Measurements from ENCODE around the gene LY6G5B.

The LY6G5B gene

GRCh38 chr6:31692886-31693285 is 23.1 kb downstream of the LY6G5B start:
- H2BK120ac ChIP-seq (ENCODE audit: low read depth, low read length) = no peak overlapping the region
- H3K14ac ChIP-seq (ENCODE audit: low read length) = no peak overlapping the region
- H3K18ac ChIP-seq (ENCODE audit: low read length) = no peak overlapping the region
- no peak overlapping the region for H2BK5ac ChIP-seq (ENCODE audit: low read length)
- no peaks in the 10 kb centered on the region for H3K9me3 ChIP-seq (replicated peaks in 1 of 2; ENCODE audit: control insufficient read depth in 2 of 2, insufficient read depth in 1 of 2, low read depth in 1 of 2, low read length in 2 of 2)
- no peak overlapping the region for H2AK5ac ChIP-seq (ENCODE audit: low read depth, low read length)
- peaks cover 0 to 2% of the 10 kb centered on the region in 2 donors for H3K4me1 ChIP-seq (ENCODE audit: control insufficient read depth in 2 of 2, insufficient read depth in 1 of 2, low read depth in 1 of 2, low read length in 2 of 2)
- H3K27me3 ChIP-seq (ENCODE audit: control insufficient read depth in 3 of 3, insufficient read depth in 3 of 3, low read depth in 1 of 3, low read length in 3 of 3) = no peaks in the 10 kb centered on the region
- H4K91ac ChIP-seq (ENCODE audit: low read depth, low read length, poor library complexity) = no peak overlapping the region
- H3K79me1 ChIP-seq (ENCODE audit: low read depth, low read length) = no peaks in the 10 kb centered on the region
- no peak overlapping the region for H3K27ac ChIP-seq (replicated peaks; ENCODE audit: low read length)
- no peak overlapping the region for H3K4ac ChIP-seq (ENCODE audit: low read length)
- H3K4me2 ChIP-seq (ENCODE audit: insufficient read depth, low read length, poor library complexity, severe bottlenecking) = no peak overlapping the region
- H3K9ac ChIP-seq (ENCODE audit: low read depth, low read length, poor library complexity) = no peak overlapping the region
- no peak overlapping the region for H3K23ac ChIP-seq (ENCODE audit: low read depth, low read length, poor library complexity)
- no peak overlapping the region for H2BK15ac ChIP-seq (ENCODE audit: low read length)
- WGBS, 2 donors (ENCODE audit: extremely low coverage in 2 of 2, insufficient read length in 2 of 2, insufficient replicate concordance in 1 of 2) = no CpG with 5 or more reads among the region's 9 CpGs
- DNase-seq (ENCODE audit: low spot score) = no peak
- no peak overlapping the region for H4K8ac ChIP-seq (ENCODE audit: low read depth, low read length)
- no peak overlapping the region for H3K4me3 ChIP-seq (ENCODE audit: low read length in 2 of 2)
- H2BK12ac ChIP-seq (ENCODE audit: low read length) = no peak overlapping the region
- H2AFZ ChIP-seq (ENCODE audit: low read length) = no peak overlapping the region
- H3K36me3 ChIP-seq (replicated peaks in 1 of 2; ENCODE audit: control insufficient read depth in 2 of 2, insufficient read depth in 2 of 2, low read length in 2 of 2) = peaks cover 46 to 95% of the 10 kb centered on the region in 2 donors

GRCh38 chr6:31693535-31693934 is 23.8 kb downstream of the LY6G5B start:
- Histone ChIP-seq H3K36me3 (replicated peaks in 1 of 2; ENCODE audit: control insufficient read depth in 2 of 2, insufficient read depth in 2 of 2, low read length in 2 of 2) (peaks cover 41 to 94% of the 10 kb centered on the region in 2 donors), H3K4me3 (ENCODE audit: low read length in 2 of 2) (peak overlapping the region in 1 of 2 donors; percentile 16), H3K4me1 (ENCODE audit: control insufficient read depth in 2 of 2, insufficient read depth in 1 of 2, low read depth in 1 of 2, low read length in 2 of 2) (peaks cover 0 to 2% of the 10 kb centered on the region in 2 donors)

GRCh38 chr6:31697555-31697954 is 27.8 kb downstream of the LY6G5B start:
- no peak overlapping the region for H3K27ac ChIP-seq (replicated peaks; ENCODE audit: low read length)
- H3K14ac ChIP-seq (ENCODE audit: low read length) = no peak overlapping the region
- no peak overlapping the region for H3K18ac ChIP-seq (ENCODE audit: low read length)
- H2BK15ac ChIP-seq (ENCODE audit: low read length) = no peak overlapping the region
- no peak overlapping the region for H2BK5ac ChIP-seq (ENCODE audit: low read length)
- no peak overlapping the region for H2BK120ac ChIP-seq (ENCODE audit: low read depth, low read length)
- WGBS, 2 donors (ENCODE audit: extremely low coverage in 2 of 2, insufficient read length in 2 of 2, insufficient replicate concordance in 1 of 2) = no CpG with 5 or more reads among the region's 3 CpGs
- no peak overlapping the region for H4K8ac ChIP-seq (ENCODE audit: low read depth, low read length)
- H3K4me1 ChIP-seq (ENCODE audit: control insufficient read depth in 2 of 2, insufficient read depth in 1 of 2, low read depth in 1 of 2, low read length in 2 of 2) = peaks cover 6 to 7% of the 10 kb centered on the region in 2 donors
- no peak overlapping the region for H4K91ac ChIP-seq (ENCODE audit: low read depth, low read length, poor library complexity)
- no peak overlapping the region for H3K9ac ChIP-seq (ENCODE audit: low read depth, low read length, poor library complexity)
- H3K4me2 ChIP-seq (ENCODE audit: insufficient read depth, low read length, poor library complexity, severe bottlenecking) = no peak overlapping the region
- no peaks in the 10 kb centered on the region for H3K9me3 ChIP-seq (replicated peaks in 1 of 2; ENCODE audit: control insufficient read depth in 2 of 2, insufficient read depth in 1 of 2, low read depth in 1 of 2, low read length in 2 of 2)
- H2AK5ac ChIP-seq (ENCODE audit: low read depth, low read length) = no peak overlapping the region
- H3K36me3 ChIP-seq (replicated peaks in 1 of 2; ENCODE audit: control insufficient read depth in 2 of 2, insufficient read depth in 2 of 2, low read length in 2 of 2) = peaks cover 22 to 85% of the 10 kb centered on the region in 2 donors
- no peak overlapping the region for H2AFZ ChIP-seq (ENCODE audit: low read length)
- no peak overlapping the region for H3K4ac ChIP-seq (ENCODE audit: low read length)
- DNase-seq (ENCODE audit: low spot score) = no peak
- H2BK12ac ChIP-seq (ENCODE audit: low read length) = no peak overlapping the region
- H3K79me1 ChIP-seq (ENCODE audit: low read depth, low read length) = peaks cover 3% of the 10 kb centered on the region
- H3K23ac ChIP-seq (ENCODE audit: low read depth, low read length, poor library complexity) = no peak overlapping the region
- H3K4me3 ChIP-seq (ENCODE audit: low read length in 2 of 2) = peak overlapping the region in 1 of 2 donors; percentile 17
- H3K27me3 ChIP-seq (ENCODE audit: control insufficient read depth in 3 of 3, insufficient read depth in 3 of 3, low read depth in 1 of 3, low read length in 3 of 3) = no peaks in the 10 kb centered on the region

More at GRCh38 chr6:31693535-31693934, 23.8 kb downstream of the LY6G5B start:
- no peaks in the 10 kb centered on the region for H3K27me3 ChIP-seq (ENCODE audit: control insufficient read depth in 3 of 3, insufficient read depth in 3 of 3, low read depth in 1 of 3, low read length in 3 of 3)
- H4K91ac ChIP-seq (ENCODE audit: low read depth, low read length, poor library complexity) = no peak overlapping the region
- H3K14ac ChIP-seq (ENCODE audit: low read length) = no peak overlapping the region
- H3K9me3 ChIP-seq (replicated peaks in 1 of 2; ENCODE audit: control insufficient read depth in 2 of 2, insufficient read depth in 1 of 2, low read depth in 1 of 2, low read length in 2 of 2) = no peaks in the 10 kb centered on the region
- no peak overlapping the region for H2AFZ ChIP-seq (ENCODE audit: low read length)
- no peak overlapping the region for H3K18ac ChIP-seq (ENCODE audit: low read length)
- no peaks in the 10 kb centered on the region for H3K79me1 ChIP-seq (ENCODE audit: low read depth, low read length)
- no peak overlapping the region for H3K27ac ChIP-seq (replicated peaks; ENCODE audit: low read length)
- H2BK15ac ChIP-seq (ENCODE audit: low read length) = no peak overlapping the region
- no peak overlapping the region for H3K9ac ChIP-seq (ENCODE audit: low read depth, low read length, poor library complexity)
- H2BK12ac ChIP-seq (ENCODE audit: low read length) = no peak overlapping the region
- H2AK5ac ChIP-seq (ENCODE audit: low read depth, low read length) = no peak overlapping the region
- WGBS, 2 donors (ENCODE audit: extremely low coverage in 2 of 2, insufficient read length in 2 of 2, insufficient replicate concordance in 1 of 2) = no CpG with 5 or more reads among the region's 6 CpGs
- H2BK120ac ChIP-seq (ENCODE audit: low read depth, low read length) = no peak overlapping the region
- H2BK5ac ChIP-seq (ENCODE audit: low read length) = no peak overlapping the region
- no peak for DNase-seq (ENCODE audit: low spot score)
- no peak overlapping the region for H3K4me2 ChIP-seq (ENCODE audit: insufficient read depth, low read length, poor library complexity, severe bottlenecking)
- no peak overlapping the region for H4K8ac ChIP-seq (ENCODE audit: low read depth, low read length)
- H3K23ac ChIP-seq (ENCODE audit: low read depth, low read length, poor library complexity) = no peak overlapping the region
- no peak overlapping the region for H3K4ac ChIP-seq (ENCODE audit: low read length)

- H3K4me3 ChIP-seq (ENCODE audit: low read length in 2 of 2) = peak overlapping the region in 1 of 2 donors; percentile 14
- no peak overlapping the region for H2BK12ac ChIP-seq (ENCODE audit: low read length)
- H4K91ac ChIP-seq (ENCODE audit: low read depth, low read length, poor library complexity) = no peak overlapping the region
- no peak overlapping the region for H3K9ac ChIP-seq (ENCODE audit: low read depth, low read length, poor library complexity)
- H2AFZ ChIP-seq (ENCODE audit: low read length) = no peak overlapping the region
- no peak overlapping the region for H2AK5ac ChIP-seq (ENCODE audit: low read depth, low read length)
- no peak overlapping the region for H3K23ac ChIP-seq (ENCODE audit: low read depth, low read length, poor library complexity)
- no peak overlapping the region for H3K18ac ChIP-seq (ENCODE audit: low read length)
- no peaks in the 10 kb centered on the region for H3K27me3 ChIP-seq (ENCODE audit: control insufficient read depth in 3 of 3, insufficient read depth in 3 of 3, low read depth in 1 of 3, low read length in 3 of 3)
- no peak overlapping the region for H2BK5ac ChIP-seq (ENCODE audit: low read length)
- H2BK15ac ChIP-seq (ENCODE audit: low read length) = no peak overlapping the region
- H3K36me3 ChIP-seq (replicated peaks in 1 of 2; ENCODE audit: control insufficient read depth in 2 of 2, insufficient read depth in 2 of 2, low read length in 2 of 2) = peaks cover 12 to 54% of the 10 kb centered on the region in 2 donors
- no peak overlapping the region for H4K8ac ChIP-seq (ENCODE audit: low read depth, low read length)
- DNase-seq (ENCODE audit: low spot score) = no peak
- no CpG with 5 or more reads among the region's 5 CpGs for WGBS, 2 donors (ENCODE audit: extremely low coverage in 2 of 2, insufficient read length in 2 of 2, insufficient replicate concordance in 1 of 2)
- no peak overlapping the region for H3K27ac ChIP-seq (replicated peaks; ENCODE audit: low read length)
- no peak overlapping the region for H3K4ac ChIP-seq (ENCODE audit: low read length)
- H3K79me1 ChIP-seq (ENCODE audit: low read depth, low read length) = peaks cover 3% of the 10 kb centered on the region
- no peak overlapping the region for H2BK120ac ChIP-seq (ENCODE audit: low read depth, low read length)
- peaks cover 6 to 7% of the 10 kb centered on the region in 2 donors for H3K4me1 ChIP-seq (ENCODE audit: control insufficient read depth in 2 of 2, insufficient read depth in 1 of 2, low read depth in 1 of 2, low read length in 2 of 2)
- no peaks in the 10 kb centered on the region for H3K9me3 ChIP-seq (replicated peaks in 1 of 2; ENCODE audit: control insufficient read depth in 2 of 2, insufficient read depth in 1 of 2, low read depth in 1 of 2, low read length in 2 of 2)
- H3K14ac ChIP-seq (ENCODE audit: low read length) = no peak overlapping the region
- no peak overlapping the region for H3K4me2 ChIP-seq (ENCODE audit: insufficient read depth, low read length, poor library complexity, severe bottlenecking)
These were observed 31.1 kb downstream of the LY6G5B start for GRCh38 chr6:31700740-31701401.

Data from neuronal stem cell (in vitro differentiated cells).